GM21423 (cell line): ENCODE results near the gene XPO1.
A peak's percentile ranks its signal among the peaks of the same experiment; 100 is the strongest.

Experiments
- ATAC-seq: cut with Tn5 transposase; IDR thresholded peaks from one replicate; pipeline ENCODE4 v1.9.1; 2021; ENCODE audit warnings: mild to moderate bottlenecking, moderate library complexity; ENCODE audit not compliant: unreplicated experiment

The XPO1 gene

GRCh38 chr2:61435291-61435690 is 102.9 kb downstream of the XPO1 start:
- ATAC-seq: no peak

- ATAC-seq: peak; percentile 48
Measured at GRCh38 chr2:61434314-61434713, 103.8 kb downstream of the XPO1 start.

- no peak for ATAC-seq
Measured at GRCh38 chr2:61433606-61434005, 104.5 kb downstream of the XPO1 start.

GRCh38 chr2:61432990-61433389 is 105.2 kb downstream of the XPO1 start:
- no peak for ATAC-seq

GRCh38 chr2:61431345-61431744 is 106.8 kb downstream of the XPO1 start:
- ATAC-seq: no peak
